Occipital lobe (tissue), 2 donors: ENCODE measurements around the gene CPNE8. TPM values are rescaled to one million over a fixed set of nuclear protein-coding genes. Genes with fewer than 3 reads are reported as not detected.

Experiments
- DNase-seq: peaks from one replicate; lab custom pipeline; 2025; lab: John Stamatoyannopoulos, UW
- total RNA-seq: library from RNA; depleted of rRNA; stranded (reverse); fragments of >200 nt; gene quantifications from one replicate; pipeline ENCODE4 v1.2.3, GENCODE V29; 2014

Gene CPNE8
- total RNA-seq, 1 donor from 2014 or later, result 4.8 TPM

GRCh38 chr12:38646146-38646545, 259.2 kb downstream of the CPNE8 start:
- no peak for DNase-seq

GRCh38 chr12:38639625-38640024, 265.8 kb downstream of the CPNE8 start:
- DNase-seq, result no peak

- no peak for DNase-seq
Observed at GRCh38 chr12:38638401-38638800, 267.0 kb downstream of the CPNE8 start.

- no peak for DNase-seq
Observed at GRCh38 chr12:38633511-38633910, 271.9 kb downstream of the CPNE8 start.

- no peak for DNase-seq
Observed at GRCh38 chr12:38629064-38629463, 276.3 kb downstream of the CPNE8 start.

GRCh38 chr12:38628288-38628687, 277.1 kb downstream of the CPNE8 start:
- no peak for DNase-seq

GRCh38 chr12:38625306-38625705, 280.1 kb downstream of the CPNE8 start:
- DNase-seq, result no peak

- DNase-seq, result no peak
Observed at GRCh38 chr12:38614171-38614570, 291.2 kb downstream of the CPNE8 start.

GRCh38 chr12:38610808-38611350, 294.5 kb downstream of the CPNE8 start:
- no peak for DNase-seq

- no peak for DNase-seq
Observed at GRCh38 chr12:38607295-38607694, 298.1 kb downstream of the CPNE8 start.
